Adrenal gland (tissue), 12 donors: ENCODE data around the gene CCDC15. TPM values are rescaled to one million over a fixed set of nuclear protein-coding genes. Genes with fewer than 3 reads are reported as not detected.

Experiments used
- DNase-seq, 7 donors: peaks; one replicate each; pipeline ENCODE4 v3.0.0-alpha.2; 2019 to 2020
- H3K27ac ChIP-seq, 5 donors: fragments of 200-600 bp; sonication (generic) in 4 of 5; 1 replicate in 3 of 5; 2 replicates in 2 of 5; pipeline versions ENCODE4 v1.5.1 to v1.8.0; 2016 to 2020; ENCODE audit warnings: mild to moderate bottlenecking in 1 of 5
- H3K27me3 ChIP-seq: fragments of 200-600 bp; 2 replicates; pipeline ENCODE4 v1.8.0; 2021
- H3K36me3 ChIP-seq, 2 donors: fragments of 200-600 bp; replicated peaks in 1 of 2; 1 replicate in 1 of 2; 2 replicates in 1 of 2; pipeline versions ENCODE4 v1.5.1 to v1.8.0; 2018 to 2022
- H3K4me1 ChIP-seq, 2 donors: fragments of 200-600 bp; replicated peaks in 1 of 2; 1 replicate in 1 of 2; 2 replicates in 1 of 2; pipeline versions ENCODE4 v1.5.1 to v1.8.0; 2018 to 2021
- H3K4me3 ChIP-seq, 4 donors: fragments of 200-600 bp; sonication (generic) in 3 of 4; one replicate each; pipeline ENCODE4 v1.5.1; 2016 to 2018
- H3K9me3 ChIP-seq, 3 donors: fragments of 200-600 bp; sonication (generic) in 1 of 3; replicated peaks in 1 of 3; 1 replicate in 2 of 3; 2 replicates in 1 of 3; pipeline versions ENCODE4 v1.5.1 to v1.8.0; 2016 to 2021
- POLR2A ChIP-seq, 2 donors: fragments of 450-650 bp; IDR thresholded peaks; one replicate each; pipeline ENCODE4 v1.6.1; 2017; ENCODE audit warnings: antibody characterized with exemption in 2 of 2, mild to moderate bottlenecking in 2 of 2, moderate library complexity in 1 of 2
- WGBS, 4 donors: extraction: QIAGEN DNeasy Blood & Tissue Kit in 2 of 4; methylation state at CpG; one replicate each; pipeline versions ENCODE4 v1.1.5 to v1.1.7; 2013 to 2017; 5-methylcytosine and 5-hydroxymethylcytosine counted together
- intact Hi-C, 2 donors: fragments of 100-400 bp; cut with DNase I; formaldehyde crosslinking; loops; one replicate each; pipeline versions ENCODE4 v1.14.1 to v1.15.0; 2022 to 2023
- polyA plus RNA-seq, 3 donors: library from polyadenylated mRNA; stranded (reverse); fragments of 200-250 nt in 2 of 3; fragments of 350-450 nt in 1 of 3; fragmentation: Illumina TruSeq in 1 of 3; extraction: RNeasy Lipid Tissue Mini Kit (QIAGEN cat#74804) in 1 of 3; gene quantifications; one replicate each; pipeline ENCODE4 v1.2.3, GENCODE V29; 2013 to 2014
- total RNA-seq, 9 donors: library from RNA; depleted of rRNA in 4 of 9; stranded (reverse); fragments of >200 nt in 4 of 9; fragments of 120-200 nt in 1 of 9; fragmentation: NEBNext Ultra II Directional in 1 of 9; extraction: Animal tissue kit (Norgen Biotek cat#: 25700) in 1 of 9; gene quantifications; one replicate each; pipeline versions ENCODE4 v1.1.0 to v1.2.4, GENCODE V29; 2013 to 2023
- TF ChIP-seq, protein P1 (sequence below), 6 experiments: fragments of 450-650 bp in 4 of 6; fragments of 200-600 bp in 2 of 6; sonication (generic) in 1 of 6; IDR thresholded peaks; 1 replicate in 5 of 6; 2 replicates in 1 of 6; pipeline versions ENCODE4 v1.5.1 to v1.8.0; 2016 to 2021; ENCODE audit warnings: antibody characterized with exemption in 6 of 6, mild to moderate bottlenecking in 2 of 6, moderate library complexity in 1 of 6
- donor health status: healthy with polysubstance abuse.
- donor health status: Bipolar disorder and iron deficiency.
- donor health status: DM: yes; HTN: yes; CAD: no.
- donor health status: DM: no; HTN: no; CAD: no.
- donor health status: DM: no; HTN: no; CAD: no.
- donor health status: DM: yes; HTN: yes; CAD: no.

The CCDC15 gene
- total and polyA plus RNA-seq, 12 donors = 0.47 to 4.9 (median 2.0) TPM

GRCh38 chr11:125071846-125072217, 117.8 kb downstream of the CCDC15 start:
- TF ChIP-seq, protein P1, sequence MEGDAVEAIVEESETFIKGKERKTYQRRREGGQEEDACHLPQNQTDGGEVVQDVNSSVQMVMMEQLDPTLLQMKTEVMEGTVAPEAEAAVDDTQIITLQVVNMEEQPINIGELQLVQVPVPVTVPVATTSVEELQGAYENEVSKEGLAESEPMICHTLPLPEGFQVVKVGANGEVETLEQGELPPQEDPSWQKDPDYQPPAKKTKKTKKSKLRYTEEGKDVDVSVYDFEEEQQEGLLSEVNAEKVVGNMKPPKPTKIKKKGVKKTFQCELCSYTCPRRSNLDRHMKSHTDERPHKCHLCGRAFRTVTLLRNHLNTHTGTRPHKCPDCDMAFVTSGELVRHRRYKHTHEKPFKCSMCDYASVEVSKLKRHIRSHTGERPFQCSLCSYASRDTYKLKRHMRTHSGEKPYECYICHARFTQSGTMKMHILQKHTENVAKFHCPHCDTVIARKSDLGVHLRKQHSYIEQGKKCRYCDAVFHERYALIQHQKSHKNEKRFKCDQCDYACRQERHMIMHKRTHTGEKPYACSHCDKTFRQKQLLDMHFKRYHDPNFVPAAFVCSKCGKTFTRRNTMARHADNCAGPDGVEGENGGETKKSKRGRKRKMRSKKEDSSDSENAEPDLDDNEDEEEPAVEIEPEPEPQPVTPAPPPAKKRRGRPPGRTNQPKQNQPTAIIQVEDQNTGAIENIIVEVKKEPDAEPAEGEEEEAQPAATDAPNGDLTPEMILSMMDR (IDR thresholded peaks at IDR 0.05) = no peak
- no peak for TF ChIP-seq POLR2A (IDR thresholded peaks at IDR 0.05)
- no peaks in the 10 kb centered on the region for H3K9me3 ChIP-seq
- peaks cover 41 to 96% of the 10 kb centered on the region in 2 donors for H3K4me1 ChIP-seq
- DNase-seq = peak in 4 of 7 donors; percentile 13 to 55 (median 24)
- no peak overlapping the region for H3K4me3 ChIP-seq
- H3K36me3 ChIP-seq = peaks cover 0 to 3% of the 10 kb centered on the region in 2 donors
- H3K27ac ChIP-seq = peak overlapping the region; percentile 78 to 97 (median 95)
- intact Hi-C loops = no loop called here
- 68 to 76% (median 70%) methylated on average over 2 to 6 of the region's 6 CpGs for WGBS, 4 donors
- H3K27me3 ChIP-seq = no peaks in the 10 kb centered on the region

DNA sequence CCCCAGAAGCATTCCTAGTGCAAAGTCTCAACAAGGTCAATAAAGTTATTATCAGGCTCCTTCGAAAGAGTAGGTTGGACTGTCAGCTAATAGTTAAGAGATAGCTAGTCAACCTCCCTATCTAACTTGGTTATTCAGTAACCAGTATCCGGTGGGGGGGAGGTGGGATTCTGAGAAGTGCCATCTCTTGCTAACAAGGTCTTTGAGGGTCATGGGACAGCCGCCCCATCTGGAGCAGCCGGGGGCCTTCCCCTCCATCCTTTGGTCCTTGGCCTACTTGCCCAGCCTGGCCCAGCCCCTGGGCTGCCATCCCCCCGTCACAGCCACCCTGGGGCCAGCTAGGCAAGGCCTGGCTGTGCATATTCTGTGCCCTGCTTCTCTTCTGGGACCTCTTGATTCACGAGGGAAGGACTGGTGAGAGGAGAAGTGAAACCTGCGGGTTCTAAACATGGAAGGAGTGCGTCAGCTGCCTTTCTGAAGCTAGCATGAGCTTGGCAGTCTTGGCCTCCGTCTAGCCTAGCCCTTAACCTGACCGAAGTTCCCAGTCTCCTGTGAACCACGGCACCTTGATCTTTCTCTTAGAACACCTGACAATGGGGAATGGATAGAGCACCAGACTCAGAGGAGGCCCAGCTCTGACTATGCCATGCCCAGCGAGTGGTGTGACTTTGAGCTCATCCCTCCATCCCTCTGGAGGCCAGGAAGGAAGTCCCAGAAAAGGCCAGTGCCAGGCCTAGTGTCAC, 118.4 kb downstream of the CCDC15 start:
- Histone ChIP-seq H3K27ac (peak overlapping the region; percentile 78 to 97 (median 95)), H3K27me3 (no peaks in the 10 kb centered on the region), H3K36me3 (peaks cover 0 to 8% of the 10 kb centered on the region in 2 donors), H3K4me1 (peaks cover 41 to 93% of the 10 kb centered on the region in 2 donors), H3K9me3 (no peaks in the 10 kb centered on the region), H3K4me3 (no peak overlapping the region)
- peak in 5 of 7 donors; percentile 45 to 66 (median 52) for DNase-seq
- 64 to 72% (median 69%) methylated on average over 4 to 12 of the region's 12 CpGs for WGBS, 4 donors
- TF ChIP-seq POLR2A (IDR thresholded peaks at IDR 0.05) = no peak
- TF ChIP-seq, protein P1 (IDR thresholded peaks at IDR 0.05) = no peak
- intact Hi-C loops = no loop called here

- H3K27me3 ChIP-seq = no peaks in the 10 kb centered on the region
- intact Hi-C loops = no loop called here
- peak in 3 of 7 donors; percentile 15 to 48 (median 20) for DNase-seq
- H3K4me3 ChIP-seq = no peak overlapping the region
- no peaks in the 10 kb centered on the region for H3K9me3 ChIP-seq
- WGBS, 4 donors = 85 to 95% (median 93%) methylated on average over 4 to 12 of the region's 12 CpGs
- peaks cover 41 to 86% of the 10 kb centered on the region in 2 donors for H3K4me1 ChIP-seq
- no peak for TF ChIP-seq POLR2A (IDR thresholded peaks at IDR 0.05)
- TF ChIP-seq, protein P1 (IDR thresholded peaks at IDR 0.05) = no peak
- peaks cover 0 to 14% of the 10 kb centered on the region in 2 donors for H3K36me3 ChIP-seq
- peak overlapping the region in 3 of 5 donors; percentile 89 to 96 (median 95) for H3K27ac ChIP-seq
These were observed 119.1 kb downstream of the CCDC15 start for GRCh38 chr11:125072961-125073590.
